Body of pancreas (tissue), 4 donors: Measurements from ENCODE around the gene ARSA. TPM values are rescaled to one million over a fixed set of nuclear protein-coding genes. Genes with fewer than 3 reads are reported as not detected.

Experiments used
- ATAC-seq: fragments of 150-250 bp; one replicate; pipeline ENCODE4 v1.9.1; 2016
- DNase-seq, 4 donors: peaks; one replicate each; pipeline ENCODE4 v3.0.0-alpha.2; 2019
- H3K27ac ChIP-seq, 4 donors: fragments of 200-600 bp; sonication (generic); 1 replicate in 3 of 4; 2 replicates in 1 of 4; pipeline versions ENCODE4 v1.5.1 to v1.6.1; 2016 to 2019; ENCODE audit warnings: mild to moderate bottlenecking in 1 of 4, mixed read lengths in 1 of 4, moderate library complexity in 1 of 4
- H3K27me3 ChIP-seq, 2 donors: fragments of 200-600 bp; sonication (generic); one replicate each; pipeline ENCODE4 v1.6.0; 2016; ENCODE audit warnings: mild to moderate bottlenecking in 1 of 2
- H3K36me3 ChIP-seq, 2 donors: fragments of 200-600 bp; sonication (generic); replicated peaks in 1 of 2; 2 replicates each; pipeline ENCODE4 v1.5.1; 2016; ENCODE audit warnings: low read depth in 2 of 2; ENCODE audit not compliant: insufficient read depth in 1 of 2
- H3K4me1 ChIP-seq: fragments of 200-600 bp; sonication (generic); one replicate; pipeline ENCODE4 v1.6.0; 2016
- H3K4me3 ChIP-seq, 2 donors: fragments of 200-600 bp; sonication (generic); 1 replicate in 1 of 2; 2 replicates in 1 of 2; pipeline ENCODE4 v1.5.1; 2016 to 2019
- H3K9me3 ChIP-seq, 3 donors: fragments of 200-600 bp; sonication (generic); 1 replicate in 2 of 3; 2 replicates in 1 of 3; pipeline ENCODE4 v1.5.1; 2016
- POLR2A ChIP-seq, 3 donors: fragments of 450-650 bp; IDR thresholded peaks; one replicate each; pipeline ENCODE4 v1.6.1; 2016; ENCODE audit warnings: antibody characterized with exemption in 3 of 3, mild to moderate bottlenecking in 2 of 3
- WGBS, 2 donors: methylation state at CpG; one replicate each; pipeline ENCODE4 v1.1.5; 2017; 5-methylcytosine and 5-hydroxymethylcytosine counted together
- intact Hi-C: fragments of 100-400 bp; cut with DNase I; formaldehyde crosslinking; loops from one replicate; pipeline ENCODE4 v1.15.1; 2023
- total RNA-seq, 2 donors: library from RNA; depleted of rRNA; stranded (reverse); fragments of >200 nt; gene quantifications; one replicate each; pipeline ENCODE4 v1.1.0, GENCODE V29; 2016
- TF ChIP-seq, protein P1 (sequence below), 7 experiments: fragments of 450-650 bp in 4 of 7; fragments of 200-600 bp in 3 of 7; sonication (generic) in 3 of 7; IDR thresholded peaks; one replicate each; pipeline ENCODE4 v1.5.1; 2016 to 2019; ENCODE audit warnings: antibody characterized with exemption in 7 of 7

Gene ARSA
- 10 to 100 TPM; 47.0 to 84.7 TPM for total RNA-seq

GRCh38 chr22:50627642-50628542 is at the start of gene ARSA:
ARSA (minus strand) TSS chr22:50628152; CDS start chr22:50627779, 373 bp downstream.
- 1 to 3% methylated on average over 7 to 66 of the region's 88 CpGs for WGBS, 2 donors
- intact Hi-C loops: no loop called here
- TF ChIP-seq, protein P1, sequence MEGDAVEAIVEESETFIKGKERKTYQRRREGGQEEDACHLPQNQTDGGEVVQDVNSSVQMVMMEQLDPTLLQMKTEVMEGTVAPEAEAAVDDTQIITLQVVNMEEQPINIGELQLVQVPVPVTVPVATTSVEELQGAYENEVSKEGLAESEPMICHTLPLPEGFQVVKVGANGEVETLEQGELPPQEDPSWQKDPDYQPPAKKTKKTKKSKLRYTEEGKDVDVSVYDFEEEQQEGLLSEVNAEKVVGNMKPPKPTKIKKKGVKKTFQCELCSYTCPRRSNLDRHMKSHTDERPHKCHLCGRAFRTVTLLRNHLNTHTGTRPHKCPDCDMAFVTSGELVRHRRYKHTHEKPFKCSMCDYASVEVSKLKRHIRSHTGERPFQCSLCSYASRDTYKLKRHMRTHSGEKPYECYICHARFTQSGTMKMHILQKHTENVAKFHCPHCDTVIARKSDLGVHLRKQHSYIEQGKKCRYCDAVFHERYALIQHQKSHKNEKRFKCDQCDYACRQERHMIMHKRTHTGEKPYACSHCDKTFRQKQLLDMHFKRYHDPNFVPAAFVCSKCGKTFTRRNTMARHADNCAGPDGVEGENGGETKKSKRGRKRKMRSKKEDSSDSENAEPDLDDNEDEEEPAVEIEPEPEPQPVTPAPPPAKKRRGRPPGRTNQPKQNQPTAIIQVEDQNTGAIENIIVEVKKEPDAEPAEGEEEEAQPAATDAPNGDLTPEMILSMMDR (IDR thresholded peaks at IDR 0.05): peak in 5 of 7 experiments; percentile 7 to 35 (median 16)
- peak; percentile 43 to 72 (median 66) for TF ChIP-seq POLR2A (IDR thresholded peaks at IDR 0.05)

GRCh38 chr22:50676661-50677492 is 48.9 kb upstream of the ARSA start:
- ATAC-seq (no peak), DNase-seq (no peak)
- no peaks in the 10 kb centered on the region for H3K36me3 ChIP-seq
- peaks cover 0 to 9% of the 10 kb centered on the region in 2 donors for H3K27me3 ChIP-seq
- WGBS, 2 donors: 66 to 69% methylated on average over 7 to 10 of the region's 10 CpGs
- intact Hi-C loops: no loop called here
- H3K4me3 ChIP-seq: no peak overlapping the region
- TF ChIP-seq, protein P1 (IDR thresholded peaks at IDR 0.05): no peak
- no peak for TF ChIP-seq POLR2A (IDR thresholded peaks at IDR 0.05)
- peaks cover 11% of the 10 kb centered on the region for H3K4me1 ChIP-seq
- H3K27ac ChIP-seq: no peak overlapping the region
- H3K9me3 ChIP-seq: no peaks in the 10 kb centered on the region

More at GRCh38 chr22:50627642-50628542, at the start of gene ARSA:
- Histone ChIP-seq H3K4me1 (peaks cover 26% of the 10 kb centered on the region), H3K9me3 (no peaks in the 10 kb centered on the region), H3K36me3 (no peaks in the 10 kb centered on the region), H3K4me3 (peak within 1 kb of the TSS; percentile 59 to 76), H3K27ac (peak within 1 kb of the TSS; percentile 40 to 83 (median 66)), H3K27me3 (no peaks in the 10 kb centered on the region)
- ATAC-seq: peak; percentile 92
- DNase-seq: peak; percentile 81 to 89 (median 86)

GRCh38 chr22:50676180-50676636 is 48.3 kb upstream of the ARSA start:
- Histone ChIP-seq H3K4me1 (peaks cover 11% of the 10 kb centered on the region), H3K9me3 (no peaks in the 10 kb centered on the region), H3K27me3 (peaks cover 0 to 9% of the 10 kb centered on the region in 2 donors), H3K36me3 (no peaks in the 10 kb centered on the region), H3K27ac (no peak overlapping the region), H3K4me3 (no peak overlapping the region)
- DNase-seq (no peak), ATAC-seq (no peak)
- WGBS, 2 donors: 70 to 84% methylated on average over 12 to 14 of the region's 14 CpGs
- intact Hi-C loops: no loop called here
- no peak for TF ChIP-seq POLR2A (IDR thresholded peaks at IDR 0.05)
- TF ChIP-seq, protein P1 (IDR thresholded peaks at IDR 0.05): no peak

GRCh38 chr22:50675553-50676179 is 47.7 kb upstream of the ARSA start:
- ATAC-seq (no peak), DNase-seq (no peak)
- Histone ChIP-seq H3K9me3 (no peaks in the 10 kb centered on the region), H3K4me1 (peaks cover 11% of the 10 kb centered on the region), H3K4me3 (no peak overlapping the region), H3K27ac (no peak overlapping the region), H3K36me3 (no peaks in the 10 kb centered on the region), H3K27me3 (peaks cover 0 to 9% of the 10 kb centered on the region in 2 donors)
- intact Hi-C loops: no loop called here
- 53 to 66% methylated on average over 9 of the region's 9 CpGs for WGBS, 2 donors
- TF ChIP-seq POLR2A (IDR thresholded peaks at IDR 0.05): no peak
- TF ChIP-seq, protein P1 (IDR thresholded peaks at IDR 0.05): no peak
